HG03469 (cell line): ENCODE data around the gene MAP1LC3B2.

Source experiments
- ATAC-seq: cut with Tn5 transposase; IDR thresholded peaks from one replicate; pipeline ENCODE4 v1.9.1; 2021; ENCODE audit warnings: mild to moderate bottlenecking, moderate library complexity, moderate number of reproducible peaks; ENCODE audit not compliant: unreplicated experiment

The MAP1LC3B2 gene

GRCh38 chr12:116537101-116537904 lies 21.9 kb upstream of the MAP1LC3B2 start:
- ATAC-seq, result no peak

GRCh38 chr12:116538076-116538591 lies 21.0 kb upstream of the MAP1LC3B2 start:
- ATAC-seq, result peak; percentile 41

- no peak for ATAC-seq
These were observed 20.4 kb upstream of the MAP1LC3B2 start for GRCh38 chr12:116538682-116539305.

- ATAC-seq, result no peak
These were observed 19.8 kb upstream of the MAP1LC3B2 start for GRCh38 chr12:116539361-116539771.

- ATAC-seq, result no peak
These were observed 19.2 kb upstream of the MAP1LC3B2 start for GRCh38 chr12:116539905-116540482.

- ATAC-seq, result no peak
These were observed 18.5 kb upstream of the MAP1LC3B2 start for GRCh38 chr12:116540622-116541152.

- no peak for ATAC-seq
These were observed 17.4 kb upstream of the MAP1LC3B2 start for GRCh38 chr12:116541547-116542344.

GRCh38 chr12:116542345-116542956 lies 16.7 kb upstream of the MAP1LC3B2 start:
- ATAC-seq, result no peak

- ATAC-seq, result no peak
These were observed 14.5 kb upstream of the MAP1LC3B2 start for GRCh38 chr12:116544656-116545055.

- no peak for ATAC-seq
These were observed 14.0 kb upstream of the MAP1LC3B2 start for GRCh38 chr12:116545144-116545543.

GRCh38 chr12:116545936-116546335 lies 13.2 kb upstream of the MAP1LC3B2 start:
- ATAC-seq, result no peak

- ATAC-seq, result peak; percentile 69
These were observed 11.2 kb upstream of the MAP1LC3B2 start for GRCh38 chr12:116547955-116548501.

GRCh38 chr12:116549993-116550392 lies 9.2 kb upstream of the MAP1LC3B2 start:
- no peak for ATAC-seq

GRCh38 chr12:116551151-116551550 lies 8.0 kb upstream of the MAP1LC3B2 start:
- ATAC-seq, result no peak

- ATAC-seq, result no peak
These were observed 7.6 kb upstream of the MAP1LC3B2 start for GRCh38 chr12:116551619-116551951.

GRCh38 chr12:116551952-116552772 lies 7.0 kb upstream of the MAP1LC3B2 start:
- ATAC-seq, result no peak

GRCh38 chr12:116552773-116553373 lies 6.3 kb upstream of the MAP1LC3B2 start:
- ATAC-seq, result no peak

GRCh38 chr12:116556356-116556952 lies 2.7 kb upstream of the MAP1LC3B2 start:
- ATAC-seq, result no peak
